Activated CD4-positive, CD25-positive, alpha-beta regulatory T cell (primary cell): Measurements from ENCODE around the gene ZNRF2.

ENCODE experiments used
- DNase-seq, 4 experiments: peaks; one replicate each; lab custom pipeline; 2025; lab: John Stamatoyannopoulos, UW

The ZNRF2 gene

DNA sequence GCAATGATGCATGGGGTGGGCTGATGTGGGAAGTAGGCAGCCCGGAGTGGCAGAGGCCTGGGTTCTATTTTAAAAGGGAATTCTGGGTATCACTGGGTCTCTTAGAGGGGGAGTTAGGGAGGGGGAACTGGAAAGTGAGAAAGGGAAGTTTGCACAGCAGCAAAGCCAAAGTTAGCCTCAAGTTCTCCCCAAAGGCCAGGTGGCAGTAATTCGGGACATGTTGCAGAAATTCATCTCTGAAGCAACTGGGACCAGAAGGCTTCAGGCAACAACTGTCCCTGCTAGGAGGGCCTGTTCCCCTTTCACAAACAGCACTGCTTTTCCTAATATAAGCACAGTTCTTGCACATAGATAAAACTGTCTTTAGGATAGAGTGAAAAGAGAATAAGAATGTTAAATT is 126.8 kb downstream of the ZNRF2 start:
- DNase-seq = no peak

DNA sequence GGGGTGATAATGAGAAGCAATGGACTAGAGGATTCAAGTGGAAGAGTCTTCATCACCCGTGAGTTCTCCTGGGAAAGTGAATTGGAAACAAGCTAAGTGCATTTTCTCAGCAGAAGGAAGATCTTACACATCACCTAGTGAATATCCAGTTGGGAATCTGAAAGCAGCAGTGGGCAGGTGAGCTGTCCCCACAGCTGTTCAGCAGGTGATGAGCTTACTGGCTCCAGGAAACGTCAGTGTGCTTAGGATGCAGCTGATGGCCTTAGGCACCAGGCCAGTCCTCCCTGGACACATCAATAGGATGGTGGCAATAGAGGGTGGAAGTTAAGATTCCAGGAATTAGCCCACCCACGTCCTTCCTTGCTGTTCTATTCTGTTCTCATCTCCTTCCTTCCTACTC is 127.5 kb downstream of the ZNRF2 start:
- no peak for DNase-seq

- DNase-seq = no peak
Observed at GRCh38 chr7:30412782-30413504, 128.5 kb downstream of the ZNRF2 start.

DNA sequence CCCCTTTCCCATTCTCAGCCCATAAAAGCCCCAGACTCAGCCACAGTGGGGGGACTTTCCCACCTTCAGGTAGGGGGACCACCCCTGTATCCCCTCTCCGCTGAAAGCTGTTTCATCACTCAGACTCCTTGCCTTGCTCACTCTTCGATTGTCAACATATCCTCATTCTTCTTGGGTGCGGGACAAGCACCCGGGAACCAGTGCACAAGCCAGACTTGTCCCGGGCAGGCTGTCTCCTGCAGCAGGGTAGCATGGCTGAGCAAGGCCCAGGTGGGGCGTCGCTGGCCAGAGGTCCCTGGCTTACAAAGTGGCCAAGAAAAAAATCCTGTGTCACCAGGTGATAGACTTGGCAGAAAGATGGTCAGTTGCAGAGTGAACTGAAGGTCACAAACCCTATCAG is 129.5 kb downstream of the ZNRF2 start:
- DNase-seq = no peak
